Liver (tissue), 3 donors: Measurements from ENCODE around the gene USP51.

Experiments
- CTCF ChIP-seq: fragments of 150-350 bp; IDR thresholded peaks from 2 replicates; pipeline ENCODE4 v1.5.1; 2017; ENCODE audit warnings: improper control_type of control experiment, low read depth, low read length; ENCODE audit not compliant: missing input control
- EGR1 ChIP-seq, 2 donors: IDR thresholded peaks; 2 replicates each; pipeline ENCODE4 v1.6.1; 2016 to 2018; ENCODE audit warnings: antibody characterized with exemption in 2 of 2, low read depth in 2 of 2
- FOXA1 ChIP-seq: IDR thresholded peaks from 2 replicates; pipeline ENCODE4 v1.6.1; 2016; ENCODE audit warnings: antibody characterized with exemption
- GABPA ChIP-seq, 2 donors: IDR thresholded peaks in 1 of 2; conservative IDR thresholded peaks in 1 of 2; 2 replicates each; pipeline ENCODE4 v1.6.1; 2016; ENCODE audit warnings: antibody characterized with exemption in 2 of 2, mild to moderate bottlenecking in 1 of 2, moderate library complexity in 1 of 2
- HNF4A ChIP-seq, 2 donors: conservative IDR thresholded peaks; 2 replicates each; pipeline ENCODE4 v1.6.1; 2016; ENCODE audit warnings: antibody characterized with exemption in 2 of 2, mild to moderate bottlenecking in 2 of 2
- JUND ChIP-seq, 2 donors: IDR thresholded peaks; 2 replicates each; pipeline ENCODE4 v1.6.1; 2016; ENCODE audit warnings: antibody characterized with exemption in 2 of 2
- MAX ChIP-seq: IDR thresholded peaks from 2 replicates; pipeline ENCODE4 v1.6.1; 2016; ENCODE audit warnings: antibody characterized with exemption
- NR2F2 ChIP-seq: IDR thresholded peaks from 2 replicates; pipeline ENCODE4 v1.6.1; 2016; ENCODE audit warnings: antibody characterized with exemption
- RAD21 ChIP-seq, 2 donors: IDR thresholded peaks; 2 replicates each; pipeline ENCODE4 v1.6.1; 2016; ENCODE audit warnings: antibody characterized with exemption in 2 of 2, mild to moderate bottlenecking in 2 of 2
- REST ChIP-seq: IDR thresholded peaks from 2 replicates; pipeline ENCODE4 v1.6.1; 2016; ENCODE audit warnings: antibody characterized with exemption, mild to moderate bottlenecking
- TAF1 ChIP-seq: conservative IDR thresholded peaks from 2 replicates; pipeline ENCODE4 v1.6.1; 2016; ENCODE audit warnings: antibody characterized with exemption, mild to moderate bottlenecking
- YY1 ChIP-seq: IDR thresholded peaks from 2 replicates; pipeline ENCODE4 v1.6.1; 2016; ENCODE audit warnings: antibody characterized with exemption, mild to moderate bottlenecking
- ZBTB33 ChIP-seq: IDR thresholded peaks from 2 replicates; pipeline ENCODE4 v1.6.1; 2016; ENCODE audit warnings: antibody characterized with exemption
- donor health status: healthy.
- donor health status: healthy.

GRCh38 chrX:55451141-55451540 lies 38.5 kb downstream of the USP51 start:
- no peak for TF ChIP-seq ZBTB33
- TF ChIP-seq CTCF, result no peak
- TF ChIP-seq TAF1, result no peak
- no peak for TF ChIP-seq RAD21 (IDR thresholded peaks at IDR 0.05)
- no peak for TF ChIP-seq GABPA (IDR thresholded peaks at IDR 0.05 in 1 of 2, conservative IDR thresholded peaks at IDR 0.05 in 1 of 2)
- no peak for TF ChIP-seq NR2F2
- TF ChIP-seq FOXA1, result no peak
- TF ChIP-seq REST, result no peak
- no peak for TF ChIP-seq EGR1 (IDR thresholded peaks at IDR 0.05; ENCODE audit: low read depth in 2 of 2)
- TF ChIP-seq MAX, result no peak
- TF ChIP-seq YY1, result no peak
- TF ChIP-seq HNF4A (conservative IDR thresholded peaks at IDR 0.05), result no peak
- TF ChIP-seq JUND (IDR thresholded peaks at IDR 0.05), result no peak
